Panc1 (cell line): ENCODE results near the gene TMEM100.

Experiments used
- CTCF ChIP-seq: fragments of 450-650 bp; IDR thresholded peaks from 2 replicates; pipeline ENCODE4 v1.5.1; 2017; ENCODE audit warnings: mild to moderate bottlenecking
- POLR2AphosphoS5 ChIP-seq: IDR thresholded peaks from 2 replicates; pipeline ENCODE4 v1.6.1; 2012; ENCODE audit warnings: mild to moderate bottlenecking, low read depth, low read length, moderate library complexity
- REST ChIP-seq, 2 experiments: IDR thresholded peaks; 2 replicates each; pipeline ENCODE4 v1.6.1; 2011 to 2012; ENCODE audit warnings: low read depth in 2 of 2, control low read depth in 1 of 2, low read length in 1 of 2, mild to moderate bottlenecking in 1 of 2, moderate library complexity in 1 of 2; ENCODE audit not compliant: insufficient read depth in 1 of 2
- TCF7L2 ChIP-seq: IDR thresholded peaks from 2 replicates; pipeline ENCODE4 v1.6.1; 2011; ENCODE audit warnings: mild to moderate bottlenecking, low read depth, low read length, inconsistent platforms

GRCh38 chr17:55709440-55709839 is 13.2 kb downstream of the TMEM100 start:
- no peak for TF ChIP-seq POLR2AphosphoS5
- no peak for TF ChIP-seq CTCF
- no peak for TF ChIP-seq REST (IDR thresholded peaks at IDR 0.05; ENCODE audit: insufficient read depth in 1 of 2, low read depth in 2 of 2, low read length in 1 of 2)
- TF ChIP-seq TCF7L2, result no peak
